Measurements from ENCODE around the gene SPDYE1.

SPDYE1 gene

DNA sequence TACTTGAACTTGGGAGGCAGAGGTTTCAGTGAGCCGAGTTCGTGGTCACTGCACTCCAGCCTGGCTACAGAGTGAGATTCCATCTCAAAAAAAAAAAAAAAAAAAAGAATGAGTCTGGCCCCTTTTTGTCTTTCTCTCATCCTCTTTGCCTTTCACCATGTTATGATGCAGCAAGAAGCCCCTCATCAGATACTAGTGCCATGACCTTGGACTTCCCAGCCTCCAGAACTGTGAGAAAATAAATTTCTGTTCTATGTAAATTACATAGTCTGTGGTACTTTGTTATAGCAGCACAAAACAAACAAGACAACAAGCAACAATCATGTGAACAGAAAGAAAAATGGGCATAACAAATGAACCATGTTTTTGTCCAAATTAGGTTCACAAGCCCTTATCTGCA, 44.5 kb downstream of the SPDYE1 start:
- DNase-seq (ENCODE audit: low read depth): no peak
- TF ChIP-seq, protein P1, sequence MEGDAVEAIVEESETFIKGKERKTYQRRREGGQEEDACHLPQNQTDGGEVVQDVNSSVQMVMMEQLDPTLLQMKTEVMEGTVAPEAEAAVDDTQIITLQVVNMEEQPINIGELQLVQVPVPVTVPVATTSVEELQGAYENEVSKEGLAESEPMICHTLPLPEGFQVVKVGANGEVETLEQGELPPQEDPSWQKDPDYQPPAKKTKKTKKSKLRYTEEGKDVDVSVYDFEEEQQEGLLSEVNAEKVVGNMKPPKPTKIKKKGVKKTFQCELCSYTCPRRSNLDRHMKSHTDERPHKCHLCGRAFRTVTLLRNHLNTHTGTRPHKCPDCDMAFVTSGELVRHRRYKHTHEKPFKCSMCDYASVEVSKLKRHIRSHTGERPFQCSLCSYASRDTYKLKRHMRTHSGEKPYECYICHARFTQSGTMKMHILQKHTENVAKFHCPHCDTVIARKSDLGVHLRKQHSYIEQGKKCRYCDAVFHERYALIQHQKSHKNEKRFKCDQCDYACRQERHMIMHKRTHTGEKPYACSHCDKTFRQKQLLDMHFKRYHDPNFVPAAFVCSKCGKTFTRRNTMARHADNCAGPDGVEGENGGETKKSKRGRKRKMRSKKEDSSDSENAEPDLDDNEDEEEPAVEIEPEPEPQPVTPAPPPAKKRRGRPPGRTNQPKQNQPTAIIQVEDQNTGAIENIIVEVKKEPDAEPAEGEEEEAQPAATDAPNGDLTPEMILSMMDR (IDR thresholded peaks at IDR 0.05; ENCODE audit: low read depth, low read length): no peak
- TF ChIP-seq MYC (IDR thresholded peaks at IDR 0.05; ENCODE audit: low read depth, low read length) (no peak), POLR2A (IDR thresholded peaks at IDR 0.05; ENCODE audit: extremely low read depth, insufficient read length) (no peak)
- TF ChIP-seq, protein P2, sequence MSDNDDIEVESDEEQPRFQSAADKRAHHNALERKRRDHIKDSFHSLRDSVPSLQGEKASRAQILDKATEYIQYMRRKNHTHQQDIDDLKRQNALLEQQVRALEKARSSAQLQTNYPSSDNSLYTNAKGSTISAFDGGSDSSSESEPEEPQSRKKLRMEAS (IDR thresholded peaks at IDR 0.05; ENCODE audit: low read depth, low read length): no peak
- H3K4me3 ChIP-seq (ENCODE audit: low read depth, low read length): no peak overlapping the region

DNA sequence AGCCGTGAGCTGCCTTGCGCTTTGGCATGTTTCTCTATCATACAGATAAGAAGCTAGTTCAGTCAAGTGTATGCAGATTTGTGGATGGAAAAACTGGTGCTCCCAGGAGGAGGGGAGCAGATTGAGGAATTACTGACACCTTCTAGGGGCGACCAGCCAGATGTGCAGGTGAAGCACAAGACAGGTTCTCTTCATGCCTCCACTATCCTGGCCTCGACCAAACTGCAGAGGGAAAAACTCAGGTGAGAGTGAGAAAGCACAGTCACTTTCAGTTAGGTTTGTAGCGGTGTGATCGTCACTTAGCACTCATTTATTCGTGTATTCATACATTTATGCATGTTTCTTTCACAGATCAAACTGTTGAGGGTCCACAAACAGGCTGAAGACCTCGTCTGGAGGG, 46.2 kb downstream of the SPDYE1 start:
- H3K4me3 ChIP-seq (ENCODE audit: low read depth, low read length): peak overlapping the region; percentile 80
- DNase-seq (ENCODE audit: low read depth): no peak
- TF ChIP-seq, protein P2 (IDR thresholded peaks at IDR 0.05; ENCODE audit: low read depth, low read length): no peak
- TF ChIP-seq MYC (IDR thresholded peaks at IDR 0.05; ENCODE audit: low read depth, low read length) (no peak), POLR2A (IDR thresholded peaks at IDR 0.05; ENCODE audit: extremely low read depth, insufficient read length) (no peak)
- TF ChIP-seq, protein P1 (IDR thresholded peaks at IDR 0.05; ENCODE audit: low read depth, low read length): no peak

DNA sequence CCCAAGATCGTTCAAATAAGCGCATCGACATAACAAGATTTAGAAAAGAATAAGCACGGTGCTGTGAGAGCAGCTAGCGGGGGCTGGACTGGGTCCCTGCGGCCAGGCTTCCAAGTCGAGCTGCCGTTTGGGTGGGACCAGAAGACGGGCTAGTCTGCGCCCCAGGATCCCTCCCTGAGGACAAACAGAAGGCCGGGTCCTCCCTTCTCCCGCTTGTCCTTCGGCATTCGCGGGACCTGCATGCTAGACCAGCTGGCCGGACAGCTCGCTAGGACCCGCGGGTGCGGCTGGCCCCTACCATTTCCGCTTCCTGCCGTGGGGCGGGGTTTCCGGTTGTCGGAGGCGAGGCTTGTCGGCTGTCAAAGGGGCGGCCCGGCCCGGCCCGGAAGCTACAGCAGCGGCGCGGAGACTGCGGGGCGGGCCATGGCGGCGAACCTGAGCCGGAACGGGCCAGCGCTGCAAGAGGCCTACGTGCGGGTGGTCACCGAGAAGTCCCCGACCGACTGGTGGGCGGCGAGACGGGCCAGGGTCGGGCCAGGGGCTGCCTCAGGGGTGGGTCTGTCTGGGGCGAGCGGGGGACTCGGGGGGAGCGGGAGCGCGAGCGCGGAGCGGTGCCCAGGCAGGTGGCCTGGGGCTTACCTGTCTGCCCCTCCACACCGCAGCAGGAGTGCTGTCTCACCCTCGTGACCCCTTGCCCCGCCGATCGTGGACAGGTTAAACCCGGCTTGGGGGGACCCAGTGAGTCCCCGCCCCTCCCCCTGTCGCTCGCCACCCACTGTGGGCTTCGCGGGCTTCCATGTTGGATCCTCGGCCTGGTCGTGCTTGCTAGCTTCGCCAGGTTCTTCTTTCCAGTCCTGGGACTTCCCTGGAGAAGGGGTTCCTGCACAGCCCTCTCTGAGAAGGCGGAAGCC, 46.9 kb downstream of the SPDYE1 start, which contains the start of gene DBNL:
Gene DBNL (plus strand): TSS at position 388 of the 911 bp plus-strand sequence. CDS start 36 bp downstream, at position 424.
- peak; percentile 99 for TF ChIP-seq POLR2A (IDR thresholded peaks at IDR 0.05; ENCODE audit: extremely low read depth, insufficient read length)
- TF ChIP-seq MYC (IDR thresholded peaks at IDR 0.05; ENCODE audit: low read depth, low read length): peak; percentile 86
- TF ChIP-seq, protein P1 (IDR thresholded peaks at IDR 0.05; ENCODE audit: low read depth, low read length): no peak
- TF ChIP-seq, protein P2 (IDR thresholded peaks at IDR 0.05; ENCODE audit: low read depth, low read length): peak; percentile 91
- DNase-seq (ENCODE audit: low read depth): peak; percentile 94

DNA sequence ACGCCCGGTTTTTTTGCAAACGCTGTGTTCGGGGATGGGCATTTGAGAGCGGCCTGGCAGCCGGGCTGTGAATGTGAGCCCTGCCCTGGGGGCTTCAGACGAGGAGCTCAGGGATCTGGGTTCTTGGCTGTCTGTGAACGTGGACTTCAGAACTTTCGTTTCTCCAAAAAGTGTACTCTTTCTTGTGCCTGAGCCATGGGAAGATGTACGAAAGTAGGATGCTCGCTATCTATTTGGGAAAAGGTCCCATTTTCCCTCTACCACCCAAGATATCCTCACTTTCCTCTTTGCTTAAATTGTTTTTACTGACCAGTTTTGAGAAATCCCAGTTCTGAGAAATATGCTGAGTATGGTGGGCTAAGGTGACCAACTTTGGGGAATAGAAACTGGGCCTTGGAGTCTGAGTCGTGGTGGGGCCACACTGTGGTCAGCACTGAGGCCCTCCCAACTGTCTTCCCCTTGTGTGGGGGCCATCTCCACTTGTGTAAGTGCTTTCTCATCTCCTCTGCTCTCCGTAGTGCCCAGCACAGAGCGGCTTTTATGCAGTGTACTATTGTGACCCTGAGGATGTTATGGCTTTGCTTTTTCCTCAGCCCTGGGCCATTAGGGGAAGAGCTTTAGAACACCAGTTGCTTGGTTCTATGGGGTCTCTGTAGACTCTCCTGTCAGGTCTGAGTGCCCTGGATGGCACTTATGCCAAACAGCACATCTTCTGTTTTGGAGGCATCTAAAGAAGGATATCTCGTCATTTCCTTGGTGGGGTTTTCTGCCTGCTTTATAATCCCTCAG, 47.7 kb downstream of the SPDYE1 start:
- TF ChIP-seq MYC (IDR thresholded peaks at IDR 0.05; ENCODE audit: low read depth, low read length) (no peak), POLR2A (IDR thresholded peaks at IDR 0.05; ENCODE audit: extremely low read depth, insufficient read length) (no peak)
- TF ChIP-seq, protein P1 (IDR thresholded peaks at IDR 0.05; ENCODE audit: low read depth, low read length): no peak
- TF ChIP-seq, protein P2 (IDR thresholded peaks at IDR 0.05; ENCODE audit: low read depth, low read length): no peak
- peak; percentile 50 for DNase-seq (ENCODE audit: low read depth)

More for the DNA sequence above, 46.9 kb downstream of the SPDYE1 start, which contains the start of gene DBNL:
- H3K4me3 ChIP-seq (ENCODE audit: low read depth, low read length): peak within 1 kb of the TSS; percentile 80

DNA sequence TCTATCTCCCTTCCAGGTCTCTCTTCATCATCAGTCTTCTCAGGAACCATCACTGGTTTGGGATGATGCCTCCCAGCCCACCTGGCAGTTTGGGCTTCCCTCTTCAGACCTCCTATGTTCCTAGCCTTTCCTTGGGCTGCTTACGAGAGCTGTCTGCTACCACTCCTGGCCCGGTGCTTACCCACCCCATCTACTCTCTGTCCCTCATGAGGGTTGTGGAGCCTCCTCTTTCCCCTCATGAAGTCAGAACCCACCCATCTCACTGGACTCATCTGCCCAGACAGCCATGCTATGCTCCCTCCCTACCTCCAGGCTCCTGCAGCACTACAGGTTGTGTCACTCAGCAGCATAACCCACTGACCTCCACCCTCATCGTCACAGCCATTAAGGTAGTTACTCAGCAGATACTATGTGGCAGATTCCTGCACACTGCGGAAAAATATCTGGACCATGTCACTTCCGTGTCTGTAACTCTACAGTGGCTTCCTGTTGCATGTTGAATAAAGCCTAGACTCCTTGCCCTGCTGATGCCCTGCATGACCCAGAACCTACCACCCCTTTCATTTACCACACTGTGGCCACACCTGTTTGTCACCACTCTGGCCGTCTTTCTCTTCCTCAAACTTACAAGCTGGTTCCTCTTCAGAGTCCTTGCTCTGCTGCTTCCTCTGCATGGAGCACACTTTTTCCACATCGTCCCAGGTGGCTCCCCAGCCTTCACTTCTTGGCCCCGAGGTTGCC, 48.8 kb downstream of the SPDYE1 start:
- H3K4me3 ChIP-seq (ENCODE audit: low read depth, low read length): peak overlapping the region; percentile 80
- TF ChIP-seq MYC (IDR thresholded peaks at IDR 0.05; ENCODE audit: low read depth, low read length) (no peak), POLR2A (IDR thresholded peaks at IDR 0.05; ENCODE audit: extremely low read depth, insufficient read length) (no peak)
- TF ChIP-seq, protein P1 (IDR thresholded peaks at IDR 0.05; ENCODE audit: low read depth, low read length): no peak
- peak; percentile 52 for DNase-seq (ENCODE audit: low read depth)

More for the DNA sequence above, 47.7 kb downstream of the SPDYE1 start:
- peak overlapping the region; percentile 80 for H3K4me3 ChIP-seq (ENCODE audit: low read depth, low read length)
